IMR-90 (cell line): Measurements from ENCODE around the gene LHX1.

Experiments used
- RAD21 ChIP-seq: IDR thresholded peaks from 2 replicates; pipeline ENCODE4 v1.6.1; 2012; ENCODE audit warnings: low read length, improper control_type of control experiment
- RCOR1 ChIP-seq: IDR thresholded peaks from 2 replicates; pipeline ENCODE4 v1.6.1; 2012; ENCODE audit warnings: mild to moderate bottlenecking, low read length, improper control_type of control experiment; ENCODE audit not compliant: insufficient replicate concordance
- TF ChIP-seq, protein P1 (sequence below): conservative IDR thresholded peaks from 2 replicates; pipeline ENCODE4 v1.5.1; 2012; ENCODE audit warnings: mild to moderate bottlenecking, low read depth, low read length, improper control_type of control experiment

DNA sequence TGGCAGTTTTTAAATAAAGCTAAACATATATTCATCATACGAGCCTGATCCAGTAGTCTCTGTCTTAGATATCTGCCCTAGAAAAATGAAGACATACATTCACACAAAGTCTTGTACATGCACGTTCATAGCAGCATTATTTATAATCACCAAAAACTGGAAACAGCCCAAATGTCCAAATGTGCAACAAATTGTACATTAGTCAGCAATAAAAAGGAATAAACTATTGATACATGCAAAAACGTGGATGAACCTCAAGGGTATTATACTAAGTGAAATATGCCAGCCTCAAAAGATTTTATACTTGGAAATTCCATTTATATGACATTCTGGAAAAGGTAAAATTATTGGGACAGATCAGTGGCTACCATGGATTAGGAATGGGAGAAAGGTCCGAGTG, 34.2 kb downstream of the LHX1 start:
- TF ChIP-seq, protein P1, sequence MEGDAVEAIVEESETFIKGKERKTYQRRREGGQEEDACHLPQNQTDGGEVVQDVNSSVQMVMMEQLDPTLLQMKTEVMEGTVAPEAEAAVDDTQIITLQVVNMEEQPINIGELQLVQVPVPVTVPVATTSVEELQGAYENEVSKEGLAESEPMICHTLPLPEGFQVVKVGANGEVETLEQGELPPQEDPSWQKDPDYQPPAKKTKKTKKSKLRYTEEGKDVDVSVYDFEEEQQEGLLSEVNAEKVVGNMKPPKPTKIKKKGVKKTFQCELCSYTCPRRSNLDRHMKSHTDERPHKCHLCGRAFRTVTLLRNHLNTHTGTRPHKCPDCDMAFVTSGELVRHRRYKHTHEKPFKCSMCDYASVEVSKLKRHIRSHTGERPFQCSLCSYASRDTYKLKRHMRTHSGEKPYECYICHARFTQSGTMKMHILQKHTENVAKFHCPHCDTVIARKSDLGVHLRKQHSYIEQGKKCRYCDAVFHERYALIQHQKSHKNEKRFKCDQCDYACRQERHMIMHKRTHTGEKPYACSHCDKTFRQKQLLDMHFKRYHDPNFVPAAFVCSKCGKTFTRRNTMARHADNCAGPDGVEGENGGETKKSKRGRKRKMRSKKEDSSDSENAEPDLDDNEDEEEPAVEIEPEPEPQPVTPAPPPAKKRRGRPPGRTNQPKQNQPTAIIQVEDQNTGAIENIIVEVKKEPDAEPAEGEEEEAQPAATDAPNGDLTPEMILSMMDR = no peak
- TF ChIP-seq RCOR1 (no peak), RAD21 (no peak)
